HK-2 (cell line): ENCODE measurements around the gene CCNYL1.
"Not testable (repeated sequence)": the region's sequence is repeated elsewhere in the genome, so short reads cannot be mapped to it uniquely, and the experiment has no call there.

Source experiments
- DNase-seq: peaks from one replicate; pipeline ENCODE4 v3.0.0-alpha.2; 2018; ENCODE audit not compliant: unreplicated experiment

Gene CCNYL1

GRCh38 chr2:207734636-207735512, 23.4 kb downstream of the CCNYL1 start:
- no peak for DNase-seq

- DNase-seq, result not testable (repeated sequence)
Observed at GRCh38 chr2:207735513-207735859, 24.0 kb downstream of the CCNYL1 start.

- no peak for DNase-seq
Observed at GRCh38 chr2:207743514-207743913, 32.1 kb downstream of the CCNYL1 start.

DNA sequence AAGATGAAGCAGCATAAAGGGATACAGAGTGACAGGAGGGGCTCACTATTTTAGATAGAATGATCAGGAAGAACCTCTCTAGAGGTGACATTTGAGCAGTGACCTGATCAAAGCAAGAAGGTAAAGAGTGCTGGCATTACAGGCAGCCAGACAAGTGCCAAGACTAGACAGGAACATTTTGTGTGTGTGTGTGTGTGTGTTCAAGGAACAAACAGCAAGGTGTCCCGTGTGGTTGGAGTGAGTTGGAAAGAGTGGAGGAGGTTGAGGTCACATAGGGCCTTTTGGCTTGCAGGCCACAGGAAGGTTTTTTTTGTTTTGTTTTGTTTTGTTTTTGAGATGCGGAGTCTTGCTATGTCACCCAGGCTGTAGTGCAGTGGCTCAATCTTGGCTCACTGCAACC, 32.6 kb downstream of the CCNYL1 start:
- DNase-seq, result no peak

GRCh38 chr2:207744451-207744850, 33.0 kb downstream of the CCNYL1 start:
- no peak for DNase-seq

- peak; percentile 34 for DNase-seq
Observed at GRCh38 chr2:207746131-207746530, 34.7 kb downstream of the CCNYL1 start.

- no peak for DNase-seq
Observed at GRCh38 chr2:207747653-207748560, 36.5 kb downstream of the CCNYL1 start.

GRCh38 chr2:207748993-207749392, 37.6 kb downstream of the CCNYL1 start:
- no peak for DNase-seq

- no peak for DNase-seq
Observed at GRCh38 chr2:207749873-207750272, 38.4 kb downstream of the CCNYL1 start.

GRCh38 chr2:207750345-207750744, 38.9 kb downstream of the CCNYL1 start:
- no peak for DNase-seq

DNA sequence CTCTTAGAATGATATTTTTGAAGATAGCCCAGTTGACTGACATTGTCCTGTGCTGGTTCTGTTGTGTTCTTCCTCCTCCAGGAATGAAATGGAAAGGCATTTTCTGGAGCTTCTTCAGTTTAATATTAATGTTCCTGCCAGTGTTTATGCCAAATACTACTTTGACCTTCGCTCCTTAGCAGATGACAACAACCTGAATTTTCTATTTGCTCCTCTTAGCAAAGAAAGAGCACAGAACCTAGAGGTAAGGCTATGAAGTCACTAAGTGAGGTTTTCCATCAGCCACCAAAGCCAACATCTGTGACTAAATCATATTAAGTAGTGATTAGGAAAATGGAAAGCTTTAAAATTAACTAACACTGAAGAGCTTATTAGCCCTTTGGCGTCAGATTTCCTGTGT, 39.4 kb downstream of the CCNYL1 start:
- no peak for DNase-seq

- DNase-seq, result not testable (repeated sequence)
Observed at GRCh38 chr2:207753688-207754087, 42.2 kb downstream of the CCNYL1 start.

- no peak for DNase-seq
Observed at GRCh38 chr2:207754498-207755383, 43.3 kb downstream of the CCNYL1 start.

DNA sequence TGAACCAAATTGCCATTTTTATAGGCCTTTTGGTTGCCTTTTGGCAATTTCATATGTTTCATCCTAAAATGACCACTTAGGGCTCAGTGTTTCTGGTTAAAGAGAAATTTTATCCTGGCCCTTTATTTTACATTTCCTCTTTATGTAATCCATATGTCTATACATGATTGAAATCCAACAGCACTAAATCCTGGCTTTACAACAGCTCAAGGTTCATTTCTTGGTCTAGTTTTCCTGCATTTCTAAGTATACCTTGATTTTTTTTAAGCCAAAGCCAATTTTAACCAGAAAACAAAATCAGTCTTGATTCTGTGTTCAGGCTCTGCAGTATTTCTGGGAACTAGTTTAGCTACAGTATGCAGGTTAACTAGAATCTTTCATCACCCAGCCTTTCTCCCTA, 46.6 kb downstream of the CCNYL1 start:
- DNase-seq, result no peak

DNA sequence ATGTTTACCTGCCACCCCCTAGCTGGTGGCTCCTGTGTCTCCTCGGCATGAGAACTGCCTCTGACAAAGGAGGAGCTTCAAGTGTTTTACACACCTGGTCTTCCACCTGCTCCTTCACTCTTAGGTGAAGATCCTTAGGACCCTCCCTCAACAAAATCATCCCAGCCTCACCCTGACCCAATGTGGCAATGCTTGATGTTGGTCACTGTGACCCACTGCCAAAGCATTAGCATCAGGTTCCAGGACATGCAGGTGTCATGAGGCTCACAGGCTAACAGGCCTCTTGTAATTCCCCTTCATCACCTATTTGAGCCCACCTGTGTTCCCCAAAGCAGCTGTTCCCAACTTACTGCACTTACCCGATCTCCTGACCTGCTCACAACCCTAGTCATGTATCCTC, 48.5 kb downstream of the CCNYL1 start:
- no peak for DNase-seq

DNA sequence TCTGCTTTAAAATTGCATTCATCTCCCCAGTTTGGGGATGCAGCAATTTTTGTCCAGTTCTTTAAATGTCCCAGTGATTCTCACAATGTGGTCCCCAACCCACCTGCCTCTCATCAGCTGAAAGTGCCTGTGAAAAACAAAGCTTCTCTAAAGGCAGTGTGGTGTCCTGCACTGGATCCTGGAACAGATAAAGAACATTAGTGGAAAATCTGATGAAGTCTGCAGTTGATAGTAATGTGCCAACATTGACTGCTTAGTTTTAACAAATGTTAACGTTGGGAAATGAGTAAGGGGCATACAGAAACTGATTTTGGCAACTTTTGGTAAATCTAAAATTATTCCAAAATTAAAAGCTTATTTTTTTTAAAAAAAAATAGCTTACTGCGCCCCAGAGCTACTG, 49.0 kb downstream of the CCNYL1 start:
- DNase-seq, result no peak

DNA sequence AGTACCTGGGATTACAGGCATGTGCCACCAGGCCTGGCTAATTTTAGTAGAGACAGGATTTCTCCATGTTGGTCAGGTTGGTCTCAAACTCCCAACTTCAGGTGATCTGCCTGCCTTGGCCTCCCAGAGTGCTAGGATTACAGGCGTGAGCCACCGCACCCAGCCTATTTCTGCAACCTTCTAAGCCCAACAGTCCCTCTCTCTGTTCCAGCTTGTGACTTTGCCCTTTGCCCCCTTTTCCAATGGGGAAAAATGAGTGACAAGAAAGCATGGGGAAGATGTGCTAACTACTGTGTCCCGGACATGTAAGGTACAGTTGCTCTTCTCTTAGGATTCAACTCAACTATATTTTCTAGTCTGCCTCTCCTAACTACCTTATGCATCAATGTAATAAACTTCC, 50.0 kb downstream of the CCNYL1 start:
- DNase-seq, result not testable (repeated sequence)

GRCh38 chr2:207762146-207762545, 50.7 kb downstream of the CCNYL1 start:
- DNase-seq, result no peak

GRCh38 chr2:207763303-207763917, 52.0 kb downstream of the CCNYL1 start:
- no peak for DNase-seq

DNA sequence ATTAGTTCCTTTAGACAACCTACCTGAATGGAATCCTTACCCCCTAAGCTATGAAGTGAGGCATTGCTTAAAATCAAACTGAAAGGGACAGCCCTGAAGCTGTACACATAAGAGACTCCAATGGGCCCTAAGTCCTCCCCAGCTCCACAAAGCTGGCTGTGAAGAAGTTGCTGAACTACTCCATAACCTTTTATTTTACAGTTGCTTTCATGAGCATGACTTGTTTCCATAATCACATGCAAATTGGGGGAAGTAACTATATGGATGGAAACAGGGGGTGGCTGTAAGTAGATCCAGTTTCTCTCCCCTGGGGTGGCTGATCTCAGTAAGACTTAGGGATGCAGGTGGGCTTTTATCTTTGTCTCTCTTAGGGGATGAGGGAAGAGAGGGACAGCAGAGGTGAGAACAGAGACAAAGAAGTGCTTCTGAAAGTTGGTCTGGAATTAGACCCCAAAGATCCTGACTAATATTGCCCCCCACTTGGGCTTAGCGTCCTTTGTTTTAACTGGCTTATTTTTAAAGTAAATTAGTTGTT, 52.7 kb downstream of the CCNYL1 start:
- DNase-seq, result no peak

DNA sequence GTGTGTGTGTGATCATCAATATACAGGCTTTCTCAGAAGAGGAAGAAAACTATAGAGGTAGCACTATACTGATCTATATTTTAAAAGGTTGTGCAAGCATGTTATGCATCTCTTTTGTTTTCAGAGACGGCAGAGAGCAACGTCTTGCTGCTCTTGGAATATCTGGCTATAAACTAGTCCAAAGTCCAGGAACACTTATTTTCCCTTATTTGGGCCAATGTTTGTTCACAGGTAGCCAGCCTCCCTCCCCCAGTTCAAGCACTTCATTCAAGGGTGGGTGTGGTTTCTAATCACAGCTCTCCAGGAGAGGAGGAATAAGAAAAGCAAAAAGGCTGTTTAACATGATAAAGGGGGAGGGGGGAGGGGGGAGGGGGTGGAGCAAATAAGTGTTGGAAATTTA, 54.1 kb downstream of the CCNYL1 start:
- no peak for DNase-seq
